HG03558 (cell line): ENCODE results near the gene UIMC1.

ENCODE experiments used
- ATAC-seq: cut with Tn5 transposase; IDR thresholded peaks from one replicate; pipeline ENCODE4 v1.9.1; 2021; ENCODE audit warnings: moderate number of reproducible peaks; ENCODE audit not compliant: unreplicated experiment; ENCODE audit errors: extremely low read depth

The UIMC1 gene

DNA sequence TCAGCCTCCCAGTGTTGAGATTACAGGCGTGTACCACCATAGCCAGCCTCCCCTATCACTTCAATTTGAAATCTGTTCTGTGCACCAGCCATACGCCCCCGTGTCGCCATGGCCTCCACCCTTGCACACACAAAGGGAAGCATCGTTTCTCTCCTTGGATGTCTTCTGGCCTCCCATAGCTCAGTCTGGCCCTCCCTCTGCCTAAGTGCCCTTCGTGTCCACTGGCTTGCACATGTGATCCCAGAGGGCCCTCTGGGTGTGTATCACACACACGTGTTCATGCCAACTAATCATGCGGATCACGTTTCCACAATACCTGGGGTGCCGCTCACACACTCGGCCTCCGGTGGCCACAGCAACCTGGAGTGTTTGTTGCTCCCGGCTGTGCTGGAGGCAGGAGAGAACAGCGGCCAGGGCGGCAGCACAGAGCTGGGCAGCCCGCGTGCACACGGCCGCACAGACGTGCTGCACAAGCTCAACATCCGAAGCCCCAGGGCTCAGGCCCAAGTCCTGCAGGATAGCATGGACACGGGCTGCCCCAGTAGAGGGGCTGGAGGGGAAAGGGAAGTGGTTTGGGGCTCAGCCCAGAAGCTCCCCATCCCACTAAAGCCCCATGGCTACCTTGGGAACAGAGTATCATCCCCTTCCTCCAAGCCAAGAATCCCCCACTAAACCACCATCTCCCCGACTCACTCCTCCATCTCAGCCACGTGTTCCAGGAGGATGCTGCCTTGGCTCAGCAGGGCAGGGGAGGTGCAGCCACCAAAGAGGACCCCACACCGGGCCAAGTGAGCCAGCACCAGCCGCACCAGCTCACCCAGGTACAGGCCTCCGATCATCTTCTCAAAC lies 118.3 kb downstream of the UIMC1 start:
- no peak for ATAC-seq

DNA sequence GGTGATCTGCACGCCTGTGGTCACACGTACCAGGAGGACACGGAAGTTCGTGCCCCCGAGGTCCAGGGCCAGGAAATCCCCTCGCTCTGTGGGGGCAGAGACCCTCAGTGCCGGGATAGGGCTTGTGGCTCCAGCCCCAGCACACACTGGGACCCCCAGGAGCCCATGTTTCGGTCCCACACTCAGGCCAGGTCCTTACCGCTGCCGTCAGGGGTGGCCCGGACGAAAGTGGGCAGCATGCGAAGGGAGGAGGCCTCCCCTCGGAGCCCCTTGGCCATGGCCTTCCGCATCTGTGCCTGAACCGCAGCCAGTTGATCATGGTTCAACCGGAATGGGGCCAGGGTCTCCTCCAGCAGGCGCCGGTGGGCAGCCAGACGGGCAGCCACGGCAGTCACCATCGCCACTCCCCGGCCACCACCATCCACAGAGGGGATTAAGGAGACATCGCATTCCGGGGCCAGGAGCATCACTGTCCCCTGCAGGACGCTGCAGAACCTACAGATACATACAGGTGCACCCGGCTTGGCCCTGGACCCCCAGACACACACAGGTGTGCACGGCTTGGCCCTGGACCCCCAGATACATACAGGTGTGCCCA lies 119.2 kb downstream of the UIMC1 start:
- no peak for ATAC-seq

DNA sequence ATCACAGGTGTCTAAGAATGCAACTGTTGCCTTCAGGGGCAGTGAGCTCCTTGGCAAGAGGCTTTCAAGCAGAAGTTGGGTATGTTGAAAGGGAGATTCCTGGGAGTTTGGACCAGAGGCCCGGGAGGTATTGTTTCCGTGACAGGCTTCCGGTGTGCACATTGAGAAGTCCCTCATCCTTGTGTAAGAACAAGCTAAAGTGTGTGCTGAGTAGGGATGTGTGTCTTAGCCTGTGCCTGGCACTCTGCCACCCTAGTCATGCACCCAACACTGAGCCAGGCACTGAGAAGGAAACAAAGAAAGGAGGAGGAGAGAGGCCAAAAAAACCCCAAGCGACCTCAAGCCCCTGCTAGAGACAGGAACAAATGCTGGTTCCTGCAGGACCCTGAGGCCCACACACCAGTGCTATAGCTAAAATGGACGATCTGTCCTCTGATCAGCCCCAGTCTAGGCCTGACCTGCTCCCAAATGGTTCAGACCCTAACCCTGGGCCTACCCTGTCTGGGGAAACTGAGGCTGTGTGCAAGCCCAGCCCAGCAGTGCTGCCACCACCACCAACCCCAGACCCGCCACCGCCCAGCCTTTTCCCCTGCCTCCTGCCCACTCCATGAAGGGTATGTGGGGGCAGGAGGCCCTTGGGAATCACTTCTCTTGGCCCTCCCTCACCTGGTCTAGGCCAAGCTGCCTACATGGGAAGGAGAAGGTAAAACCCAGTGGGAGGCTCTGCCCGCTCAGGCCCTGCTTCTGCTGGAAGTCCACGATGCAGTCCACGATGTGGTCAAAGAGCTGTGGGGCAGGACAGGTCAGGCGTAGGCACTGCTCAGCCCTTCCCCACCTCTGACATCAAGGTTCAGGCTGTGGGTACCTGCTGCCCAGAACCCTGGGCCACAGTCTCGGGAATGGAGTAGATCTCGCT lies 120.0 kb downstream of the UIMC1 start:
- ATAC-seq, result no peak

DNA sequence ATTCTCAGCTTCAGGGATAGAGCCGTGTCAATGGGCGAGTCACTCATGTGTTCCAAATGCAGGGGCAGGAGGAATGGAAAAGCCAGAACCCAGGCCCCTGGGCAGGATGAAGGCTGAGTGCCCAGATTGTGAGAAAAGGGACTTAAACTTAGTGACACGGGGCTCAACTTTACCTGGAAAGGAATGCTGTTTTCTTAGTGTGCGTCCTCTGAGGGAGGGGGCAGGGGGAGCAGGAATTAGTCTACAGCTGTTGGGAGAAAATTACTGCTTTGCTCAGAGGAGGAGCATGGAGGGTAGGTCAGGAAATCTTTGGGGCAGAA lies 122.0 kb downstream of the UIMC1 start:
- no peak for ATAC-seq

DNA sequence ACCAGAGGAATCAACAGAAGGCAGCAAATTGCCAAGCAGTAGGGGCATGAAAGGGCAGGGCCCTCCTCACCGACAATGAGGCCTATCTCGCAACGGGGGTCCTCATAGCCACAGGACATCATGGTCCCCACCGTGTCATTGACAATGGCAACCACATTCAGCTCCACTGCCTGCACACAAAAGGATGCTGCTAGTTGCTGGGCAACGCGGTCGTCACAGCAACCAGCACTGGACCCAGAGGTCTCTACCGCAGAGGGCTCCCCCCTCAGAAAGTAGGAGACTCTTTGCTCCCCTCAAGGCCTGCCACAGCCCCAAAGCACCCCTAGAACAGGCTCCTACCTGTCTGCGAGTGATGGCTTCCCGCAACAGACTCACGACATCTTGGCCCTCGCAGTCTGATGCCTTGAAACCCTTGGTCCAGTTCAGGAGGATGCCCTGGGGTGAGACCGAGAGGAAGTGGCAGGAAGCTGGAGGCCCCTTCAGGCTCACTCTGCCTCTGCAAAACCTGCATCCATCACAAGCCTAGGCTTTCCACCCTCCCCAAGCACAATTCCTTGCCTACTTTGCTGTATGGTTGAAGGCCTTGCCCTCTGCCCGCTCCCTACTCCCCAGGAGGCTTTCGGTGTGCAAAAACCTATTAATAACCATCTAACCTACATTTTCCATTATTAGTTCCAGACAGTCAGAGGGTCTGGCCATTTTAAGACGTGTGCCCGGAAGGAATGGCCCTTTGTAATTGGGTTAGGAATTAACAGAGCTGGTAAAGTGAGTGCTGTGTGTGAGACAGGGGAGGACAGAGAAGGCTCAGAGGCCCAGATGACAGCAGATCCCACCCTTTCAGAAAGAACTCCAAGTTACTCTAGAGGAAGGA lies 122.6 kb downstream of the UIMC1 start:
- ATAC-seq, result no peak

DNA sequence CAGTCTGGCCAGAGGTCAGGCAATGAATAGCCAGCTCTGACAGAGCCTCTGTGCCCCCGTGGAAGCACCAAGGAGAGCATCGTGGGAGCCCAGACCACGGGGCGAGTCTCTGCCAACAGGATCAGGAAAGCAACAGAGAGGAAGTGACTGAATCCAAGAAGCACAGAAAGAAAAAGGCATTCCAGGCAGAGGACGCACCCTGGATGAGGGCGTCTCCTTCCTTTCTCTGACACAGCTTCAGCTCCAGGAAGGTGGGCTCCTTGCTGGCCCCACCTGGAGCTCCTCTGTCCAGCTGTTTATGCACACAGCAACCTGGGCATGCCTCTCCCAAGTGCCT lies 124.0 kb downstream of the UIMC1 start:
- no peak for ATAC-seq

DNA sequence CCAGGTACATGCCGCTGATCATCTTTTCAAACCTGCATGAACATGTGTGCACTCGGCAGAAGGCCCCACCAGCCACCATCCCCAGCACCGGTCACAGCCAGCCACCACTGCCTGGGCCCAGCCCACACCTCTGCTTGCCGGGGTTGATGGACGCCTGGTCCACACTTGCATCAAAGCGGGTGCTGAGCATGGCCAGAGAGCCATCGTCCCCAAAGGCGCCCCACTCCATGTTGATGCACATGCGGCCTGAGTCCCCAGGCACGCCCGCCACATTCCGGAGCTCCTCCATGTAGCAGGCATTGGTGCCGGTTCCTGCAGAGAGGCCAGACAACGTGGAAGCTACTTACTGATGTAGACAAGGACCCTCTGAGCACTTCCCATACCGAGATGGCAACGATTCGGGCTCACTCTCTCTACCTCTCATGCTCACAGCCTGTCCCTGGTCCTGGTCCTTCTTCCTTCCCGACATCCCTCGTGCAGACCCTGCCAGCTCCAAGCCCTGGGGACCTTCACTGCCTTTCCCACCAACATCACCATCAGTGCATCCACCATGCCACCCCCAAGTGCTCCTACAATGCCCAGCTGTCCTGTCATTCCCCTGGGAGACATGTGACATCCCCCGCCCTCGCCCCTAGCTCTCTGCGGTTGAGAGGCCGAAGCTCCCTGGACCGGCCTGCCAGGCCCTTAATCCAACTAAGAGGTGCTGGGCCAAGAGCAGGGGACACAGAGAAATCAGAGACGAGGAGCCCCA lies 124.6 kb downstream of the UIMC1 start:
- ATAC-seq, result no peak

DNA sequence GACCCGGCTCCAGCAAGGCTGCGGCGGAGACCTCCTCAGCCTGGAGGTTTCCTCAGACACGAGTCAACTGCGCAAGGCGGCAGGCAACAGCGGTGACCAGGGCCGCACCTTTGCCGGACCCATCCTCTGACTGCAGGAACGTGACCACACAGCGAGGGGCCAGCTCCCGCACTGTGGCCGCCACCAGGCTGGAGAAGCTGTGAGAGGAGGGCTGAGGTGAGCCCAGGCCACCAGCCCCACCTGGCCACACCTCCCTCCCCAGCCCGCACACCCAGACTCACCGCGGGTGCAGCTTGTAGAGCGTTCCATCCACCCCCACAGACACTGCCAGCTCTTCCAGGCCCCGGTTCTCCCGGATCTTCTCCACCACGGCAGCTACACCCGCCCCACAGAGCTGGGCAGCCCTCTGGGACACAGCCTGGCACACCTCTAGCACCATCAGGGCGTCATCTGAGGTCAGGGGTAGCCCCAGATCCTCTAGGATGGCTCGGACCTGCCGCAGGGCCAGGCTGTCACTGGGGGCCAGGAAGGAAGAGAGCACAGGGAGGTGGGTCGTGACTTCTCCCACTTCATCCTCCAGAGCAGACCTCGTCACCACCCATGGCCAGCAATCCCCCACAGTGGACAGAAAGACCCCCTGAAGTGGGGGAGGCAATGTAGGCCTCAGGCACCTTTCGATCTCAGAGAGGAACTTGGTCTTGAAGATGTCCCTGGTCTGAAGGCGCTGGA lies 125.4 kb downstream of the UIMC1 start:
- no peak for ATAC-seq

DNA sequence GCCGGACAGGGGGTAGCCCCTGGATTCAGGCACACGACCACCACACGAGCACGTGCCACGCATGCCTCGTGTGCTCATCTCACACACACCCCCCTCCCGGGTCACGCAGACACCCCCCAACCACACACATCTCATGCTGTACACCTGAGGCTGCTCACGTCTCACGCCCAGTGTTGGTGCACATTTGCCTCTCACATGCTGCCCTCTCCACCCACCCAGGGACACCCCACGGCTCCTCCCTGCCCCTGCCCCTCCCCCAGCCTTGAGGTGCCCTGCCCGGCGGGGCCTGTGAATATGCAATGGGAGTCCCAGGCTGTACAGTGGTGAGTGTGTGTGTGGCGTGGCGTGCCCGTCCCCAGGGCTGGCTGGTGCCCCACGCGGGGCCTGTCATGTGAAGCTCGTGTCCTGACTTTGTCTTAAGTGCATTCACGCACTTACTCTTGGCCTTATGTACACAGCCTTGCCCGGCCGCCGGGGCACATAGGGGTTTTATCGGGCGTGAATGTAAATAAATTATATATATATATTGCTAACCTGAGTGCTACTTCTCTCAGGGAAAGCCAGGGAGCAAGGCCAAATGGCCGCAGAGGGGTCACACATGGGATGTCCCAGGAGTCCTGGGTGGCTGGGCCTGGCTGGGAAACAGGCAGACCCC lies 126.1 kb downstream of the UIMC1 start:
- ATAC-seq, result no peak

DNA sequence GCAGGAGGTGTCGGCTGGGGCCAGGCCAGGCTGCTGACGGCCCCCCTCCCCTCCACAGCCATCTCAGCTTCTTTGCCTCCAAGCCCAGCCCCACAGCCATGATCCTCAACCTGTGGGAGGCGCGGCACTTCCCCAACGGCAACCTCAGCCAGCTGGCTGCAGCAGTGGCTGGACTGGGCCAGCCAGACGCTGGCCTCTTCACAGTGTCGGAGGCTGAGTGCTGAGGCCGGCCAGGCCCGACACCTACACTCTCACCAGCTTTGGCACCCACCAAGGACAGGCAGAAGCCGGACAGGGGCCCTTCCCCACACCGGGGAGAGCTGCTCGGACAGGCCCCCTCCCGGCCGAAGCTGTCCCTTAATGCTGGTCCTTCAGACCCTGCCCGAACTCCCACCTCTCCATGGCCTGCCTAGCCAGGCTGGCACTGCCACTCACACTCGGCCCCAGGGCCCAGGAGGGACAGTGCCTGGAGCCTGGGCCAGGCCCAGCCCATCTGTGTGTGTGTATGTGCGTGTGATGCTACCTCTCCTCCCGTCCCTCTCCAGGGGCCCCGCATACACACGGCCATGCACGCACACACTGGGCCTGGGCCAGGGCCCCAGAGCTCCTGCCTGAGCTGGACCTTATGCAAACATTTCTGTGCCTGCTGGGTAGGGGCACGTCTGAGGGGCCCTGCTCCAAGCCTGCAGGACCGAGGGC lies 126.8 kb downstream of the UIMC1 start:
- ATAC-seq, result no peak

DNA sequence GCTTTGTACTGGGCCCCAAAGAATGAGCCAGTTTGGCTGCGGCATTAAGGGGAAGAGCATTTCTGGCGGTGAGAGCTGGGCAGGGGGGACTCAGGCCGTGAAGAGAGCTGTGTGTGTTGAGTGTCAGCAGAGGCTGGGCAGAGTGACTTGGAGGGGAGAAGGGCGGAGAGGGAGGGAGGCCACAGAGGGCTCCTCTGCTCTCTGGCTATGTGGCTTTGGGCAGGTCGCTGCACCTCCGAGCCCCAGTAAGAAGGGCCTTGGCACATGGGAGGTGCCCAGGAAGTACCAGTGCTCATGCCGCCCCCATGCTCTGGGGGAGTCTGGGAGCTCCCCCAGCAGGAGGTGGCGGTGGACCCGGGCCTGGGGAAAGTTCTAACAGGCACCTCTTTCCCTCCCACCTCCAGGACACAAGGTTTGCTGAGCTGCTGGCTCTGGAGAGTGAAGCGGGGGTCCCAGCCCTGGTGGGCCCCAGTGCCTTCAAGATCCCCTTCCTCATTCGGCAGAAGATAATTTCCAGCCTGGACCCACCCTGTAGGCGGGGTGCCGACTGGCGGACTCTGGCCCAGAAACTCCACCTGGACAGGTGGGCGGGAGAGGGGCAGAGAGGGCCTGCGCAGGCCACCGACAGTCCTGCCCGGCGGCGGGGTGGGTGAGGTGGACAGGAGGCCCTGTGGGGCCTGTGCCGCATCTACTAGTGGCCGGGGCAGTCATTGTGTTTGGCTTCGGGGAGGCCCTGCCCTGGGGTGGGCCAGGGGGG lies 127.5 kb downstream of the UIMC1 start:
- ATAC-seq, result no peak

DNA sequence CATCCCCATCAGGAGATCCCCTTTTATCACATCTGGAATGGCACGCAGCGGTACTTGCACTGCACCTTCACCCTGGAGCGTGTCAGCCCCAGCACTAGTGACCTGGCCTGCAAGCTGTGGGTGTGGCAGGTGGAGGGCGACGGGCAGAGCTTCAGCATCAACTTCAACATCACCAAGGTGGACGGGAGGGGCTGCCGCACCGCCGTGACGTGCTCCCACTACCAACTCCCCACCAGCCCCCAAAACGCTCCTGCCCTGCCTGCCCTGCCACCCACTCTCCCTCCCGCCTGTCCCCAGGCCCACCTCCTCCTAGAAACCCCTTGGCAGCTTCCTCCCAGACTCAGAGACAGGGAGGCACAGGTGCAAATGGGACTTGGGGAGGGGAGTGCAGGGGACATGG lies 128.1 kb downstream of the UIMC1 start:
- no peak for ATAC-seq

DNA sequence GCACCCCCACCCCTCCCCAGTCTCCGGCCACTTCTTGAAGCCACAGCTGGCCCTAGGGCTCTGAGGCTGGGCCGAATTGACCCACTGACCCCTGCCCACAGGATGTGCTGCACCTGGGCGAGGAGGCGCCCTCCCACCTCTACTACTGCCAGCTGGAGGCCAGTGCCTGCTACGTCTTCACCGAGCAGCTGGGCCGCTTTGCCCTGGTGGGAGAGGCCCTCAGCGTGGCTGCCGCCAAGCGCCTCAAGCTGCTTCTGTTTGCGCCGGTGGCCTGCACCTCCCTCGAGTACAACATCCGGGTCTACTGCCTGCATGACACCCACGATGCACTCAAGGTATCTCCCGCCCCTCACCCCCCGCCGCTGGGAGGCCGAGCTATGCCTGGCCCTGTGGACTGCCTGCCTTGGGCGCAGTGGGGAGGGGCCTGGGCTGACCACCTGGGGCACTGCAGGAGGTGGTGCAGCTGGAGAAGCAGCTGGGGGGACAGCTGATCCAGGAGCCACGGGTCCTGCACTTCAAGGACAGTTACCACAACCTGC lies 128.7 kb downstream of the UIMC1 start:
- ATAC-seq, result no peak

DNA sequence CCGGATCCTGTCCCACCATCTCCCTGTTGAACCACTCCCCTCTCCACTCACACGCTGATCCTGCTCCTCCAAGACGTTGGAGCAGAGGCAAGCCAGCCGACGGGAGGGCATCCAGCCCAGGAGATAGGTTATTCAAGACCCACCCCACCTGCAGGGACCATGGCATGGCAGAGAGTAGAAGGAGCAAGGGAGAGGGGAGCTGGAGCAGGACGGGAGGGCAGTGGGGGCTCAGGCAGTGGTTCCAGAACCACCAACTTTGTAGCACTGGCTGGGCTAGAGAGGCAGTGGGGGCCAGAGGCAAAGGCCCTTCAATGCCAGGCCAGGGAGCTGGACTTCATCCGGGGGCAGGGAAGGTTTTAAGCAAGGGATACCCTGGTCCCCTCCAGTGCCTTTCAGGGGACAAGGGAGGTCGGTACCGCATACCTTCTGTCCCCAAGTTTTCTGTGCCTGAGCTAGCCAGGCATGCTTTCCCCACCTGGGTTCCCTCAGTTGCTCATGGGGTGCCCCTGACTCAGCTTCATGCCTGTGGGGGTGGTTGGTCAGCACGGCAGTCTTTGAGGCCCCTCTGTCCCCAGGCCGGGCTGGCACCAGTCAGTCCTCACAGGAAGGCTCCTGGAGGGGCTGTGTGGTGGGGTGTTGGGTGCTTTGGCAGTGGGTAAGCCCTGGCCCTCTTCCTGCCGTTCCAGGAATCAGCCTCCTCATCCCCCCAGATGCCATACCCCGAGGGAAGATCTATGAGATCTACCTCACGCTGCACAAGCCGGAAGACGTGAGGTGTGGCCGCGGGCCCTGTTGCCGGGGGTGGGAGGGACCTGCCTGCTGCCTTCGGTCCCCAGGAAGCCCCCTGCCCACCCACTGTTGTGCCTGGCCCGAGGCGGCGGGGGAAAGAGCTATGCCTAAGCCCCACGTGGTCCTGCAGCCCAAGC lies 129.8 kb downstream of the UIMC1 start:
- ATAC-seq, result no peak

DNA sequence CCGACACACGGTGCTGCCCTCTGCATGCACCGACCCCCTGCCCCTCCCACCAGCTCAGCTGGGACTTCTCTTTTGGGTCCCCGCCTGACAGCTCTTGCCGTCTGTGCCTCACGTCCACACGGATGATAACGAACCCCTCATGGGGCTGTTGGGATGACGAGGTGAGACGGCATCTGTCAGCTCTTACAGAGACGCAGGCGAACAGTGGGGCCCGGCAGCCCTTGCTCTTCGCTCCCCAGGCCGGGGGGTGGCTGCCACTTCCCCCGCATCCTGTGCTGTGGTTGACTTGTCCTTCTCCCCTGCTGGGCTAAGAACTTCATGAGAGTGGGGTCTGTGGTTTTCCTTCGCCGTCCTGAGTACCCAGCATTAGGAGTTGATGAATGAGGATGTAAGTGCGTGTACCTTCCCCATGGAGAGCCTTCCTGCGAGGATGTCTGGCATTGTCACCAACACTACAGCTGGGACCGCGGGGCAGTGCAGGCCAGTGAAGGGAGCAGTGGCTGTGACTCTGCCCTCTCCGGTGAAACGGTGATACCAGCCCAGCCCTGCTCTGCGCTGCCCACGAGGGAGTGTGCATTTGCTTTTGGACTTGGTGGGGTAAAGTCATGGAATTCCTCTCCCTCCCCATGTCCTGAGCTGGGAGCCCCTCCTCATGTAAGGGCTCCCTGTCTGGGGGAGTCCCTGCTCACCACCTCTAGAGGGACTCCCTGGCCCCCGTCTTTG lies 130.6 kb downstream of the UIMC1 start:
- ATAC-seq, result no peak
